K562 (cell line): ENCODE results near the gene KCNN3. TPM values are rescaled to one million over a fixed set of nuclear protein-coding genes. Genes with fewer than 3 reads are reported as not detected.

Experiments used
- ATAC-seq: fragments of 200-7000 bp; cut with Tn5 transposase; 3 replicates; pipeline ENCODE4 v1.9.1; 2020; ENCODE audit warnings: moderate library complexity
- BruUV-seq: library from RNA; stranded (reverse); fragments of 400-500 nt; replicated peaks from 2 replicates; lab custom pipeline; 2021; lab: Mats Ljungman, UMichigan
- CTCF ChIA-PET: fragments of 300-600 bp; formaldehyde crosslinking; extraction: SDS; loops from one replicate; lab custom pipeline; 2021; ENCODE audit warnings: low intra/inter-chr PET ratio; lab: Yijun Ruan, JAX
- POLR2A ChIA-PET: fragments of 300-600, 350-650 bp; sonication (Branson Sonifier 250); formaldehyde crosslinking; extraction: SDS; loops from one replicate; lab custom pipeline; 2021; ENCODE audit warnings: antibody characterized with exemption, inconsistent platforms; lab: Yijun Ruan, JAX
- DNase-seq, 4 experiments: peaks; one replicate each; pipeline versions ENCODE4 v3.0.0 to v3.0.0-alpha.2; 2011 to 2018; ENCODE audit warnings: low spot score in 3 of 4, mixed read lengths in 3 of 4; ENCODE audit errors: extremely low read depth in 1 of 4
- FAIRE-seq: peaks from 2 replicates; lab custom pipeline; 2011; peaks lifted over from hg19 to GRCh38; lab: Jason Lieb, UNC
- H2AFZ ChIP-seq: 2 replicates; pipeline ENCODE4 v1.6.0; 2011; ENCODE audit warnings: low read depth, low read length, control low read depth, inconsistent platforms
- H3K27ac ChIP-seq: fragments of 200-600 bp; 3 replicates; pipeline ENCODE4 v1.8.0; 2011; ENCODE audit warnings: low read depth, mild to moderate bottlenecking, control low read depth, inconsistent platforms, low read length, moderate library complexity, mixed read lengths; ENCODE audit errors: extremely low read depth
- H3K27me3 ChIP-seq, 2 experiments: fragments of 300-600 bp in 1 of 2; 2 replicates in 1 of 2; 3 replicates in 1 of 2; pipeline versions ENCODE4 v1.6.0 to v1.8.0; 2011; ENCODE audit warnings: inconsistent platforms in 2 of 2, low read length in 2 of 2, mild to moderate bottlenecking in 1 of 2, mixed read lengths in 1 of 2, moderate library complexity in 1 of 2; ENCODE audit not compliant: control insufficient read depth in 2 of 2, insufficient read depth in 2 of 2
- H3K36me3 ChIP-seq: fragments of 300-600 bp; 3 replicates; pipeline ENCODE4 v1.8.0; 2011; ENCODE audit warnings: mild to moderate bottlenecking, low read length, inconsistent platforms; ENCODE audit not compliant: control insufficient read depth, insufficient read depth
- H3K4me1 ChIP-seq, 2 experiments: fragments of 200-600 bp in 1 of 2; replicated peaks in 1 of 2; 2 replicates in 1 of 2; 3 replicates in 1 of 2; pipeline versions ENCODE4 v1.5.1 to v1.8.0; 2011; ENCODE audit warnings: inconsistent platforms in 2 of 2, low read length in 2 of 2, mild to moderate bottlenecking in 1 of 2, mixed read lengths in 1 of 2, moderate library complexity in 1 of 2; ENCODE audit not compliant: control insufficient read depth in 2 of 2, insufficient read depth in 2 of 2
- H3K4me2 ChIP-seq: 2 replicates; pipeline ENCODE4 v1.6.1; 2011; ENCODE audit warnings: low read length, control low read depth, inconsistent platforms, mixed read lengths; ENCODE audit not compliant: insufficient read depth
- H3K4me3 ChIP-seq: fragments of 200-600 bp; sonication (generic), shearing (Covaris generic); 2 replicates; pipeline ENCODE4 v1.5.1; 2016; ENCODE audit warnings: control low read depth, inconsistent platforms
- H3K79me2 ChIP-seq: fragments of 200-600 bp; 3 replicates; pipeline ENCODE4 v1.8.0; 2011; ENCODE audit warnings: low read length, inconsistent platforms; ENCODE audit not compliant: control insufficient read depth, insufficient read depth
- H3K9ac ChIP-seq, 2 experiments: 2 replicates each; pipeline versions ENCODE4 v1.6.0 to v1.6.1; 2011; ENCODE audit warnings: low read depth in 2 of 2, low read length in 2 of 2, control low read depth in 1 of 2, inconsistent platforms in 1 of 2, mild to moderate bottlenecking in 1 of 2, mixed read lengths in 1 of 2; ENCODE audit not compliant: insufficient read depth in 1 of 2
- H3K9me1 ChIP-seq: one replicate; pipeline ENCODE4 v1.6.0; 2011; ENCODE audit warnings: inconsistent platforms, mild to moderate bottlenecking, low read length, moderate library complexity; ENCODE audit not compliant: control insufficient read depth, insufficient read depth
- H3K9me3 ChIP-seq: replicated peaks from 2 replicates; pipeline ENCODE4 v1.5.1; 2011; ENCODE audit warnings: low read depth, low read length, inconsistent platforms; ENCODE audit not compliant: control insufficient read depth, insufficient read depth
- H4K20me1 ChIP-seq: replicated peaks from 2 replicates; pipeline ENCODE4 v1.6.1; 2011; ENCODE audit warnings: low read length, inconsistent platforms, mixed read lengths; ENCODE audit not compliant: control insufficient read depth, insufficient read depth
- CCAR2 ChIP-seq: fragments of 200-400 bp; formaldehyde crosslinking; IDR thresholded peaks from 2 replicates; pipeline ENCODE4 v1.6.1; 2017; ENCODE audit warnings: mild to moderate bottlenecking, low read depth, low read length
- ELF2 ChIP-seq: fragments of 250-450 bp; sonication (Bioruptor Pico); IDR thresholded peaks from 2 replicates; pipeline ENCODE4 v1.5.0; 2021; ENCODE audit warnings: mild to moderate bottlenecking
- FOXJ2 ChIP-seq: fragments of 200-800 bp; sonication (Bioruptor generic); IDR thresholded peaks from 2 replicates; pipeline ENCODE4 v1.6.1; 2016; ENCODE audit warnings: missing genetic modification characterization, missing compliant biosample characterization
- JUNB ChIP-seq: fragments of 450-650 bp; formaldehyde crosslinking; conservative IDR thresholded peaks from 2 replicates; pipeline ENCODE4 v1.4.0; 2020; ENCODE audit warnings: mild to moderate bottlenecking
- JUND ChIP-seq, 2 experiments: IDR thresholded peaks; 2 replicates in 1 of 2; 3 replicates in 1 of 2; pipeline ENCODE4 v1.6.1; 2011; ENCODE audit warnings: borderline replicate concordance in 2 of 2, low read depth in 2 of 2, low read length in 2 of 2, improper control_type of control experiment in 1 of 2, missing biosample characterization in 1 of 2, missing genetic modification characterization in 1 of 2, missing genetic modification reagents in 1 of 2
- MAX ChIP-seq: sonication (generic); formaldehyde crosslinking; IDR thresholded peaks from 2 replicates; pipeline ENCODE4 v1.9.0; 2022; ENCODE audit warnings: mild to moderate bottlenecking, missing genetic modification reagents
- MAZ ChIP-seq, 2 experiments: fragments of 450-650 bp in 1 of 2; sonication (generic) in 1 of 2; formaldehyde crosslinking; IDR thresholded peaks in 1 of 2; conservative IDR thresholded peaks in 1 of 2; 2 replicates each; pipeline versions ENCODE4 v1.4.0 to v1.5.0; 2020; ENCODE audit warnings: mild to moderate bottlenecking in 1 of 2, missing genetic modification reagents in 1 of 2
- MXI1 ChIP-seq: IDR thresholded peaks from 2 replicates; pipeline ENCODE4 v1.6.1; 2011; ENCODE audit warnings: low read depth, mild to moderate bottlenecking, improper control_type of control experiment, low read length
- NFYB ChIP-seq: IDR thresholded peaks from 2 replicates; pipeline ENCODE4 v1.6.1; 2011; ENCODE audit warnings: mild to moderate bottlenecking, moderate library complexity; ENCODE audit not compliant: insufficient read length; ENCODE audit errors: extremely low read depth
- ZBED1 ChIP-seq: IDR thresholded peaks from 2 replicates; pipeline ENCODE4 v1.6.1; 2014
- WGBS: fragments of 100-300 bp; shearing (Covaris generic); methylation state at CpG from one replicate; pipeline ENCODE4 v1.1.6; 2016; ENCODE audit warnings: low coverage, mixed read lengths; ENCODE audit not compliant: insufficient coverage; ENCODE audit errors: missing lambda C conversion rate; 5-methylcytosine and 5-hydroxymethylcytosine counted together
- in situ Hi-C: fragments of 300-500 bp; cut with MboI; formaldehyde crosslinking; loops from 4 replicates; pipeline ENCODE4 v1.15.0; 2018; ENCODE audit warnings: inconsistent platforms, mixed read lengths
- intact Hi-C: fragments of 100-400 bp; cut with micrococcal nuclease; formaldehyde crosslinking; loops from 2 replicates; pipeline ENCODE4 v1.14.2; 2022
- polyA plus RNA-seq, 8 experiments: library from polyadenylated mRNA; depleted of rRNA in 4 of 8; stranded (reverse) in 5 of 8; unstranded in 3 of 8; fragments of >200 nt; fragmentation: Nextera tagmentation in 2 of 8; fragmentation: Illumina TruSeq in 1 of 8; extraction: Ambion mirVana in 2 of 8; extraction: Trizol in 1 of 8; gene quantifications; 2 replicates each; pipeline versions ENCODE4 v1.2.1 to v1.2.3, GENCODE V29; 2011 to 2014; ENCODE audit warnings: inconsistent platforms in 1 of 8, missing spikeins in 1 of 8
- total RNA-seq, 7 experiments: library from RNA; depleted of rRNA in 6 of 7; stranded (reverse); fragments of >200 nt in 6 of 7; fragmentation: Illumina TruSeq in 2 of 7; extraction: Trizol in 2 of 7; gene quantifications; 2 replicates each; pipeline versions ENCODE4 v1.2.1 to v1.2.3, GENCODE V29; 2011 to 2021; ENCODE audit warnings: low replicate concordance in 1 of 7

The KCNN3 gene
- total and polyA plus RNA-seq, 9 of the 15 experiments (the other 6 are each of a cell fraction or from before 2014, with no cell fraction given), result 0.02 to 0.03 TPM; not detected in 7

- BruUV-seq, result no TSS peak
- DNase-seq, result no peak
- POLR2A ChIA-PET, result no interaction called here
- peaks cover 9 to 11% of the 10 kb centered on the region in 2 experiments for H3K4me1 ChIP-seq
- intact Hi-C loops, result no loop called here
- H3K9ac ChIP-seq, result no peak overlapping the region
- no peak overlapping the region for H3K27ac ChIP-seq
- no peaks in the 10 kb centered on the region for H3K9me1 ChIP-seq
- peaks cover 0 to 11% of the 10 kb centered on the region in 2 experiments; a peak in 2 of 5 replicates for H3K27me3 ChIP-seq
- FAIRE-seq, result no peak
- 28% methylated on average over 10 of the region's 10 CpGs for WGBS
- H3K4me3 ChIP-seq, result no peak overlapping the region
- H3K36me3 ChIP-seq, result no peaks in the 10 kb centered on the region
- H3K4me2 ChIP-seq, result no peak overlapping the region
- in situ Hi-C loops, result no loop called here
- CTCF ChIA-PET, result no interaction called here
- H4K20me1 ChIP-seq, result no peaks in the 10 kb centered on the region
- H3K79me2 ChIP-seq, result no peaks in the 10 kb centered on the region
- no peak for ATAC-seq
- H3K9me3 ChIP-seq, result no peaks in the 10 kb centered on the region
- TF ChIP-seq NFYB, result no peak
- TF ChIP-seq MXI1, result no peak
- TF ChIP-seq ZBED1, result no peak
- TF ChIP-seq JUND (IDR thresholded peaks at IDR 0.05; ENCODE audit: borderline replicate concordance, low read depth, low read length), result no peak
- no peak for TF ChIP-seq JUND (tag; IDR thresholded peaks at IDR 0.05; ENCODE audit: borderline replicate concordance, low read depth, low read length)
- TF ChIP-seq ELF2 (CRISPR knock-in tag), result no peak
- H2AFZ ChIP-seq, result no peak overlapping the region
These were observed 14.0 kb downstream of the KCNN3 start for GRCh38 chr1:154856049-154856448.

GRCh38 chr1:154855186-154855851, 14.8 kb downstream of the KCNN3 start:
- TF ChIP-seq JUNB (CRISPR knock-in tag), result no peak
- no peak for TF ChIP-seq MAZ (CRISPR knock-in tag; conservative IDR thresholded peaks at IDR 0.05 in 1 of 2, IDR thresholded peaks at IDR 0.05 in 1 of 2)
- TF ChIP-seq MAX (CRISPR knock-in tag), result no peak
- no peak for TF ChIP-seq FOXJ2 (tag)
- TF ChIP-seq JUND (IDR thresholded peaks at IDR 0.05; ENCODE audit: borderline replicate concordance, low read depth, low read length), result no peak
- no peak for TF ChIP-seq JUND (tag; IDR thresholded peaks at IDR 0.05; ENCODE audit: borderline replicate concordance, low read depth, low read length)
- no peak for TF ChIP-seq CCAR2
- TF ChIP-seq, all 486 proteins: peak for 0
- H3K27ac ChIP-seq, result no peak overlapping the region
- no peak for FAIRE-seq
- no peak for DNase-seq
- H3K9ac ChIP-seq, result no peak overlapping the region
- H2AFZ ChIP-seq, result no peak overlapping the region
- BruUV-seq, result no TSS peak
- no peaks in the 10 kb centered on the region for H3K36me3 ChIP-seq
- H3K9me1 ChIP-seq, result no peaks in the 10 kb centered on the region
- CTCF ChIA-PET, result no interaction called here
- in situ Hi-C loops, result no loop called here
- no peaks in the 10 kb centered on the region for H3K9me3 ChIP-seq
- 20% methylated on average over 6 of the region's 6 CpGs for WGBS
- H3K4me3 ChIP-seq, result no peak overlapping the region
- peaks cover under 1 to 14% of the 10 kb centered on the region in 2 experiments; a peak in 2 of 5 replicates for H3K27me3 ChIP-seq
- ATAC-seq, result no peak
- H3K79me2 ChIP-seq, result no peaks in the 10 kb centered on the region
- intact Hi-C loops, result no loop called here
- no peaks in the 10 kb centered on the region for H4K20me1 ChIP-seq
- H3K4me2 ChIP-seq, result no peak overlapping the region
- POLR2A ChIA-PET, result no interaction called here
- H3K4me1 ChIP-seq, result peaks cover 6 to 7% of the 10 kb centered on the region in 2 experiments
